ENCODE measurements around the gene SCMH1. TPM values are rescaled to one million over a fixed set of nuclear protein-coding genes. Genes with fewer than 3 reads are reported as not detected.
"Not testable (repeated sequence)": the region's sequence is repeated elsewhere in the genome, so short reads cannot be mapped to it uniquely, and the experiment has no call there.

Gene SCMH1
- total RNA-seq, 1 donor from 2014 or later: 18.4 TPM

- no peak overlapping the region for H3K4me3 Mint-ChIP-seq (ENCODE audit: unreplicated experiment)
- H3K79me2 ChIP-seq (ENCODE audit: insufficient read depth, low read length): no peaks in the 10 kb centered on the region
- no peaks in the 10 kb centered on the region for H3K27me3 Mint-ChIP-seq (ENCODE audit: low read depth, unreplicated experiment)
- H3K36me3 Mint-ChIP-seq (ENCODE audit: low read depth, unreplicated experiment): peaks cover 36% of the 10 kb centered on the region
- no peak overlapping the region for H3K4me2 ChIP-seq (ENCODE audit: low read length)
- H3K27ac ChIP-seq (ENCODE audit: low read depth, low read length): no peak overlapping the region
- no peaks in the 10 kb centered on the region for H3K4me1 ChIP-seq (ENCODE audit: insufficient read depth, low read length)
- H3K4me1 Mint-ChIP-seq (ENCODE audit: low read depth, unreplicated experiment): no peaks in the 10 kb centered on the region
- H3K27ac Mint-ChIP-seq (ENCODE audit: unreplicated experiment): no peak overlapping the region
- no peaks in the 10 kb centered on the region for H3K27me3 ChIP-seq (ENCODE audit: insufficient read depth, low read length)
- peaks cover 5% of the 10 kb centered on the region for H3K36me3 ChIP-seq (ENCODE audit: insufficient read depth, low read length)
- FAIRE-seq (no peak), DNase-seq (ENCODE audit: low read depth) (no peak)
- H4K20me1 ChIP-seq (ENCODE audit: insufficient read depth, low read length): no peaks in the 10 kb centered on the region
- no peak overlapping the region for H3K4me3 ChIP-seq (ENCODE audit: insufficient read depth, low read depth, low read length)
- no peak overlapping the region for H2AFZ ChIP-seq (ENCODE audit: low read depth, low read length)
- no peak overlapping the region for H3K9ac ChIP-seq (ENCODE audit: low read length)
- TF ChIP-seq CTCF (IDR thresholded peaks at IDR 0.05; ENCODE audit: insufficient read depth, low read depth, low read length): no peak
- no peak for TF ChIP-seq EZH2 (IDR thresholded peaks at IDR 0.05; ENCODE audit: insufficient read depth, low read length)
- no peaks in the 10 kb centered on the region for H3K9me3 ChIP-seq (ENCODE audit: insufficient read depth, low read depth, low read length)
- peaks cover 8% of the 10 kb centered on the region for H3K9me3 Mint-ChIP-seq (ENCODE audit: unreplicated experiment)
Measured at GRCh38 chr1:41144285-41144684, 97.8 kb downstream of the SCMH1 start.

- Histone ChIP-seq H3K4me3 (ENCODE audit: insufficient read depth, low read depth, low read length) (no peak overlapping the region), H3K79me2 (ENCODE audit: insufficient read depth, low read length) (no peaks in the 10 kb centered on the region), H3K36me3 (ENCODE audit: insufficient read depth, low read length) (peaks cover 5% of the 10 kb centered on the region), H4K20me1 (ENCODE audit: insufficient read depth, low read length) (no peaks in the 10 kb centered on the region), H3K9ac (ENCODE audit: low read length) (no peak overlapping the region), H3K4me2 (ENCODE audit: low read length) (no peak overlapping the region), H3K4me1 (ENCODE audit: insufficient read depth, low read length) (no peaks in the 10 kb centered on the region), H2AFZ (ENCODE audit: low read depth, low read length) (no peak overlapping the region), H3K27ac (ENCODE audit: low read depth, low read length) (no peak overlapping the region), H3K9me3 (ENCODE audit: insufficient read depth, low read depth, low read length) (no peaks in the 10 kb centered on the region), H3K27me3 (ENCODE audit: insufficient read depth, low read length) (no peaks in the 10 kb centered on the region)
- H3K4me3 Mint-ChIP-seq (ENCODE audit: unreplicated experiment): no peak overlapping the region
- H3K27me3 Mint-ChIP-seq (ENCODE audit: low read depth, unreplicated experiment): no peaks in the 10 kb centered on the region
- no peaks in the 10 kb centered on the region for H3K4me1 Mint-ChIP-seq (ENCODE audit: low read depth, unreplicated experiment)
- DNase-seq (ENCODE audit: low read depth): no peak
- TF ChIP-seq EZH2 (IDR thresholded peaks at IDR 0.05; ENCODE audit: insufficient read depth, low read length) (no peak), CTCF (IDR thresholded peaks at IDR 0.05; ENCODE audit: insufficient read depth, low read depth, low read length) (no peak)
- no peak overlapping the region for H3K27ac Mint-ChIP-seq (ENCODE audit: unreplicated experiment)
- no peak for FAIRE-seq
- peaks cover 8% of the 10 kb centered on the region for H3K9me3 Mint-ChIP-seq (ENCODE audit: unreplicated experiment)
- peaks cover 32% of the 10 kb centered on the region for H3K36me3 Mint-ChIP-seq (ENCODE audit: low read depth, unreplicated experiment)
Measured at GRCh38 chr1:41138549-41138948, 103.6 kb downstream of the SCMH1 start.

- no peak for DNase-seq (ENCODE audit: low read depth)
- H3K9me3 Mint-ChIP-seq (ENCODE audit: unreplicated experiment): peaks cover 9% of the 10 kb centered on the region
- no peak overlapping the region for H3K9ac ChIP-seq (ENCODE audit: low read length)
- H3K4me3 ChIP-seq (ENCODE audit: insufficient read depth, low read depth, low read length): no peak overlapping the region
- H3K4me1 Mint-ChIP-seq (ENCODE audit: low read depth, unreplicated experiment): no peaks in the 10 kb centered on the region
- no peak overlapping the region for H2AFZ ChIP-seq (ENCODE audit: low read depth, low read length)
- no peak overlapping the region for H3K27ac ChIP-seq (ENCODE audit: low read depth, low read length)
- FAIRE-seq: no peak
- TF ChIP-seq CTCF (IDR thresholded peaks at IDR 0.05; ENCODE audit: insufficient read depth, low read depth, low read length): no peak
- TF ChIP-seq EZH2 (IDR thresholded peaks at IDR 0.05; ENCODE audit: insufficient read depth, low read length): no peak
- H3K79me2 ChIP-seq (ENCODE audit: insufficient read depth, low read length): no peaks in the 10 kb centered on the region
- H4K20me1 ChIP-seq (ENCODE audit: insufficient read depth, low read length): no peaks in the 10 kb centered on the region
- no peak overlapping the region for H3K27ac Mint-ChIP-seq (ENCODE audit: unreplicated experiment)
- no peaks in the 10 kb centered on the region for H3K36me3 ChIP-seq (ENCODE audit: insufficient read depth, low read length)
- no peak overlapping the region for H3K4me3 Mint-ChIP-seq (ENCODE audit: unreplicated experiment)
- no peaks in the 10 kb centered on the region for H3K9me3 ChIP-seq (ENCODE audit: insufficient read depth, low read depth, low read length)
- H3K36me3 Mint-ChIP-seq (ENCODE audit: low read depth, unreplicated experiment): peaks cover 25% of the 10 kb centered on the region
- no peaks in the 10 kb centered on the region for H3K27me3 ChIP-seq (ENCODE audit: insufficient read depth, low read length)
- no peaks in the 10 kb centered on the region for H3K27me3 Mint-ChIP-seq (ENCODE audit: low read depth, unreplicated experiment)
- H3K4me1 ChIP-seq (ENCODE audit: insufficient read depth, low read length): no peaks in the 10 kb centered on the region
- H3K4me2 ChIP-seq (ENCODE audit: low read length): no peak overlapping the region
Measured at GRCh38 chr1:41135196-41135947, 106.7 kb downstream of the SCMH1 start.

DNA sequence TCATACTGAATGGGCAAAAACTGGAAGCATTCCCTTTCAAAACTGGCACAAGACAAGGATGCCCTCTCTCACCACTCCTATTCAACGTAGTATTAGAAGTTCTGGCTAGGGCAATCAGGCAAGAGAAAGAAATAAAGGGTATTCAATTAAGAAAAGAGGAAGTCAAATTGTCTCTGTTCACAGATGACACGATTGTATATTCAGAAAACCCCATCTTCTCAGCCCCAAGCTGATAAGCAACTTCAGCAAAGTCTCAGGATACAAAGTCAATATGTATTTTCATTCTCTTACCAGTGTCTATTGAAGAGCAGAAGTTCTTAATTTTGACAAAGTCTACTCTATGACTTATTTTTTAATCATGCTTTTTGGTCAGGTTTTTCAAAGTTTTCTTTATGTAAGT lies 107.8 kb downstream of the SCMH1 start:
- not testable (repeated sequence) for FAIRE-seq; H4K20me1 ChIP-seq (ENCODE audit: insufficient read depth, low read length); H3K9ac ChIP-seq (ENCODE audit: low read length); H3K4me1 Mint-ChIP-seq (ENCODE audit: low read depth, unreplicated experiment); H3K27me3 Mint-ChIP-seq (ENCODE audit: low read depth, unreplicated experiment); H3K27me3 ChIP-seq (ENCODE audit: insufficient read depth, low read length); DNase-seq (ENCODE audit: low read depth); H3K27ac ChIP-seq (ENCODE audit: low read depth, low read length); H3K4me3 ChIP-seq (ENCODE audit: insufficient read depth, low read depth, low read length); H2AFZ ChIP-seq (ENCODE audit: low read depth, low read length); H3K9me3 Mint-ChIP-seq (ENCODE audit: unreplicated experiment); H3K36me3 ChIP-seq (ENCODE audit: insufficient read depth, low read length); H3K79me2 ChIP-seq (ENCODE audit: insufficient read depth, low read length); H3K4me3 Mint-ChIP-seq (ENCODE audit: unreplicated experiment); H3K27ac Mint-ChIP-seq (ENCODE audit: unreplicated experiment); H3K9me3 ChIP-seq (ENCODE audit: insufficient read depth, low read depth, low read length); H3K4me2 ChIP-seq (ENCODE audit: low read length); H3K4me1 ChIP-seq (ENCODE audit: insufficient read depth, low read length)
- peaks cover 22% of the 10 kb centered on the region for H3K36me3 Mint-ChIP-seq (ENCODE audit: low read depth, unreplicated experiment)
